ENCODE results near the gene CCDC86. TPM values are rescaled to one million over a fixed set of nuclear protein-coding genes. Genes with fewer than 3 reads are reported as not detected.

Gene CCDC86
- total and polyA plus RNA-seq, 3 donors from 2014 or later, result 60.7 to 134 (median 64.7) TPM

GRCh38 chr11:60879971-60880588 is 38.2 kb downstream of the CCDC86 start:
- Histone ChIP-seq H3K27me3 (no peaks in the 10 kb centered on the region), H3K9me3 (no peaks in the 10 kb centered on the region), H3K4me1 (peaks cover 24% of the 10 kb centered on the region), H3K36me3 (ENCODE audit: low read depth, missing control alignments) (no peaks in the 10 kb centered on the region), H3K4me3 (no peak overlapping the region), H3K27ac (peak overlapping the region in 1 of 2 donors; percentile 69)
- WGBS, 2 donors, result 76 to 83% methylated on average over 5 of the region's 5 CpGs
- TF ChIP-seq POLR2A (IDR thresholded peaks at IDR 0.05), result no peak
- TF ChIP-seq CTCF (IDR thresholded peaks at IDR 0.05), result no peak
- intact Hi-C loops (cut with DNase I; ENCODE audit: low total_unique reads), result no loop called here
- no peak for DNase-seq

- Histone ChIP-seq H3K9me3 (no peaks in the 10 kb centered on the region), H3K36me3 (ENCODE audit: low read depth, missing control alignments) (no peaks in the 10 kb centered on the region), H3K4me1 (peaks cover 24% of the 10 kb centered on the region), H3K4me3 (no peak overlapping the region), H3K27me3 (no peaks in the 10 kb centered on the region), H3K27ac (peak overlapping the region in 1 of 2 donors; percentile 69)
- peak; percentile 34 for DNase-seq
- WGBS, 2 donors, result 46 to 47% methylated on average over 8 of the region's 8 CpGs
- intact Hi-C loops (cut with DNase I; ENCODE audit: low total_unique reads), result no loop called here
- no peak for TF ChIP-seq POLR2A (IDR thresholded peaks at IDR 0.05)
- no peak for TF ChIP-seq CTCF (IDR thresholded peaks at IDR 0.05)
These were observed 38.9 kb downstream of the CCDC86 start for GRCh38 chr11:60880643-60881282.

GRCh38 chr11:60887556-60887955 is 45.6 kb downstream of the CCDC86 start:
- 69 to 75% methylated on average over 4 to 5 of the region's 5 CpGs for WGBS, 2 donors
- intact Hi-C loops (cut with DNase I; ENCODE audit: low total_unique reads), result no loop called here
- Histone ChIP-seq H3K4me1 (no peaks in the 10 kb centered on the region), H3K36me3 (ENCODE audit: low read depth, missing control alignments) (no peaks in the 10 kb centered on the region), H3K27me3 (no peaks in the 10 kb centered on the region), H3K4me3 (no peak overlapping the region), H3K27ac (no peak overlapping the region), H3K9me3 (no peaks in the 10 kb centered on the region)
- DNase-seq, result peak; percentile 70
- TF ChIP-seq POLR2A (IDR thresholded peaks at IDR 0.05) (no peak), CTCF (IDR thresholded peaks at IDR 0.05) (peak in 2 of 3 experiments; percentile 26 to 47)

GRCh38 chr11:60889869-60890311 is 48.0 kb downstream of the CCDC86 start:
- TF ChIP-seq POLR2A (IDR thresholded peaks at IDR 0.05) (no peak), CTCF (IDR thresholded peaks at IDR 0.05) (no peak)
- WGBS, 2 donors, result 69 to 72% methylated on average over 6 of the region's 6 CpGs
- DNase-seq, result no peak
- H3K36me3 ChIP-seq (ENCODE audit: low read depth, missing control alignments), result no peaks in the 10 kb centered on the region
- H3K27me3 ChIP-seq, result no peaks in the 10 kb centered on the region
- no peak overlapping the region for H3K27ac ChIP-seq
- no peaks in the 10 kb centered on the region for H3K9me3 ChIP-seq
- H3K4me1 ChIP-seq, result no peaks in the 10 kb centered on the region
- intact Hi-C loops (cut with DNase I; ENCODE audit: low total_unique reads), result no loop called here
- H3K4me3 ChIP-seq, result no peak overlapping the region
